Fibroblast of skin of right biceps (primary cell): Measurements from ENCODE around the gene GRIK5.

Experiments used
- DNase-seq: peaks from one replicate; pipeline ENCODE4 v3.0.0-alpha.2; 2013

The GRIK5 gene

DNA sequence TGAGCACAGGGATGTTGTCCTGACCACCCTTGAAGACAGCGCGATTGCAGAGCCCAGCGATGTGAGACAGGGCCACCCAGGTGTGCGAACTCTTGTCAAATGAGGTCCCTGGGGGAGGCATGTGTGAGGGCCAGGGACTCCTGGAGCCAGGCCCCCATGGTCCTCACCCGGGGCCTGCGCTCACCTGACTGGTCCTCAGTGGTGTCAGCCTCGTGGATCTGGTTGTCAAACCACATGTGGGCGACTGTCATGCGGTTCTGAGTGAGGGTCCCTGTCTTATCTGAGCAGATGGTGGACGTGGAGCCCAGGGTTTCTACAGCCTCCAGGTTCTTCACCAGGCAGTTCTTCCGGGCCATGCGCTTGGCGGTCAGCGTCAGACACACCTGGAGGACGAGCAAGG, 88.3 kb downstream of the GRIK5 start:
- no peak for DNase-seq

DNA sequence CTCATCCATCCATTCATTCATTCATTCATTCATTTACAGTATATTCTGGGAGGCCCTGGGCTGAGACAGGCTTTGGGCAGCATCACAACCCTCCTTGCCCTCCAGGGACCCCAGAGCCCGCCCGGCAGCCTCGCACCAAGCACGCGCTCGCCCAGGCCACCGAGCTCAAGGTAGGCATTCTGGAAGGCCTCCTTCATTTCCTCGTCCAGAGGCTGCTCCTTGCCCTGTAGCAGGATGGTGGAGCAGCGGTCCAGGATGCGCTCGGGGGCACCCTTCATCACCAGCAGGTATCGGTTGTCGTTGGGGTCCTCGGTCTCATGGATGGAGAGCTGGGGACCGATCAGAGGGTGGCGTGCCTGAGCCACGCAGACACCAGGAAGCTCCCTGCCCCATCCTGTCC, 91.5 kb downstream of the GRIK5 start:
- no peak for DNase-seq

DNA sequence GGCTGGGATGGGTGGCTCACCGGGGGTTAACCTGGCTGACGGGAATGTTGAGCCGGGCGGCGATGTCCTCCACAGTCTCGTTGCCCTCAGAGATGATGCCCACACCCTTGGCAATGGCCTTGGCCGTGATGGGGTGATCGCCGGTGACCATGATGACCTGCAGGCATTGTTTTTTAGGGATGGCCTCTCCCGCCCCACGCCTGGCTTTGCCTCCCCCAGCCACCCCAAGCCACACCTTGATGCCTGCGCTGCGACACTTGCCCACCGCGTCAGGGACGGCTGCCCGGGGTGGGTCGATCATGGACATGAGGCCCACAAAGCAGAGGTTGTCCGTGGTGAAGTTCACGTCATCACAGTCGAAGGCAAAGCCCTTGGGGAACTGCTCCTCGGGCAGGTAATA, 92.1 kb downstream of the GRIK5 start:
- no peak for DNase-seq

DNA sequence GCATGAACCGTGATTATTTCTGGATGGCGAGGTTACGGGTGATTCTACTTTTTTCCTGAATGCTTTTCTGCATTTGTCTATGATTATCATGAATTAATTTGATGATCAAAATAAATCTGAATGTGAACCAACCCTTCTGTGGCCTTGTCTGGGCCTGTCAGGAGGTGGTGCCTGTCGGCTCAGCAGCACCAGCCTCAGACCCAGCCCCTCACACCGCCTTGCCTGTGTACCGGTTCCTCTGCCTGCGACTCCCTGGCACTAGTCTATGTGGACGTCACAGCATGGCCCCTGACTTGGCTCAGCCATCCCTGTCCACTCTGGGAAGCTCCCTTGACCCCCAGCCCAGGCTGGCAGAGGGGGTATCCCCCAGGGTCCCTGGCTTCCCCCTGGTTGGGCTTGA, 95.4 kb downstream of the GRIK5 start:
- no peak for DNase-seq

DNA sequence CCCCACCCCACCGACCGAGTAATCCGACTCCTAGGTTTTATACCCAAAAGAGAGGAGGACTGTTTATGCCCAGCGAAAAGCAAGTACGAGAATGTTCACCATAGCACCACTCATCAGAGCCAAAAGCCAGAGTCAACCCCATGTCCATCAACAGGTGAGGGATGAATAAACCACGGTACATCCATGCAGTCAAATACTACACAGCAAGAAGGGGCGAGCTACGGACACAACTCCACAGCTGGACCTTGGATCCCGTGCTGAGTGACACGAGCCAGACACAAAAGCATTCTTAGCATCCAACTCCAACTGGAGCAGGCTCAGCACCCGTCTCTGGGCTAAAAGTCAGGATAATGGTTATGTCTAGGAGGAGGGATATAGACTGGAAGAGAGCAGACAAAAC, 98.6 kb downstream of the GRIK5 start:
- DNase-seq: no peak

DNA sequence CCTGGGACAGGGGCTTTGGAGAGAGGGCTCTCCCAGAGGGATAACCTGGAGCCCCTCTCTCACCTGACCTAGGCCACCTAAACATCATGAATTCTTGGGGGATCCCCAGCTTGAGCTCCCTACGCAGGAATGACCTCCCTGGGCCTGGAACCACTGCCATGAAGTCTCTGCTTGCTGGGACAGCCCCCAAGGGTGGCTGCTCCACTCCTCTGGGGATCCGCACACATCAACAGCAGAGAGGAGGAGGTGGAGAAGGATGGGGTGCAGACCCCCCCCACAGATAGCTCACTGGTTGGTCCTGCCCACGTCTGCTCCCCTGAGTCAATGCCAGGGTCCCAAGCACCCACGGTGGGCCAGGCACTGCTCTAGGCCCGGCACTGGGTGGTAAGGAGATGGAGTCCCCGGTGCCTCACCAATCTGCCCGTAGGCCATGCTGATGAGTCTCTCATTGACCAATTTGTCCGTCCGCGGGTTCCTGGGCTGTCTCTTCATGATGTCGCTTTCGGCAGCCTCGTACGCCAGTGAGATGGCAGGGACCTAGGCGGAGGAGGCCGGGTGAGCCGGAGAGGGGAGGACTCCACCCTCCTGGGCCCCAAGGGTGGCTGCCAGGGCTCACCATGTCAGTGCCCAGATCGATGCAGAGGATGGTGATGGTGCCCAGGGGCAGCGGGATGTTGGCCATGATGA, 100.1 kb downstream of the GRIK5 start:
- no peak for DNase-seq

DNA sequence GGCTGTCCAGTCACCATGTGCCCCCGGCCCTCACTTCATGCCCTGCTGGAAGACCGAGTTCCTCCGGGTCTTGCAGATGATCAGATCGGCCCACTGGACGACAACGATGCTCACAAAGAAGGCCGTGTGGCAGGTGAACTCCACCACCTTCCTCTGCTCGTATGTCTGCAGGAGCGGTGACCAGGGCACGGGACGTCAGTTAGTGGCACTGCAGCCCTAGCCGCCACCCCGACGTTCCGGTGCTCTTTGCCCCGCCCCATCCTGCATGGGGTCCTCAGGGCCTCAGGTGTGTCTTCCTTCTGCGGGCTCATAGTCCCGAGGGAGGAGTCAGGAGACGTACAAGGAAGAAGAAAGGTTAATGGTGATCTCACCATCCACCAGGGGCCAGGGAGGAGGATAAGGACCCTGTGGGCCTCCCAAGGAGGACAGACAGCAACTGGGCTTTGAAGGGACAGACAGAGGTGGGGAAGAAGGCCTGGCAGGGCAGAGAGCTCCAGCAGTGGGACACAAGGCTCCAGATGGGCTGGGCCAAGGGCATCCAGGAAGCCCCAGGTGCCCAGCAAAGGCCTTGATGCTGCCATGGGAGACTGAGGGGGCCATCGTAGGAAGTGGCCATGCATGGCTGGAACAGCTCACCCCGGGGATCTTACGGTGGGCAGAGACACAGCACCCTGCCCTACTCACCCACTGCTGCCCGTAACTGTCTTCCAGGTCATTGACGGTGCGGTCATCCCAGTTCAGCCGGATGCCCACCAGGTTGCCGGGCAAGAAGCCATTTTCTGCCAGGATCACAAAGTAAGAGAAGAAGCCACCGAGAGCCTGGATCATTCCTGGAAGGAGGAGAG, 101.0 kb downstream of the GRIK5 start:
- DNase-seq: no peak

DNA sequence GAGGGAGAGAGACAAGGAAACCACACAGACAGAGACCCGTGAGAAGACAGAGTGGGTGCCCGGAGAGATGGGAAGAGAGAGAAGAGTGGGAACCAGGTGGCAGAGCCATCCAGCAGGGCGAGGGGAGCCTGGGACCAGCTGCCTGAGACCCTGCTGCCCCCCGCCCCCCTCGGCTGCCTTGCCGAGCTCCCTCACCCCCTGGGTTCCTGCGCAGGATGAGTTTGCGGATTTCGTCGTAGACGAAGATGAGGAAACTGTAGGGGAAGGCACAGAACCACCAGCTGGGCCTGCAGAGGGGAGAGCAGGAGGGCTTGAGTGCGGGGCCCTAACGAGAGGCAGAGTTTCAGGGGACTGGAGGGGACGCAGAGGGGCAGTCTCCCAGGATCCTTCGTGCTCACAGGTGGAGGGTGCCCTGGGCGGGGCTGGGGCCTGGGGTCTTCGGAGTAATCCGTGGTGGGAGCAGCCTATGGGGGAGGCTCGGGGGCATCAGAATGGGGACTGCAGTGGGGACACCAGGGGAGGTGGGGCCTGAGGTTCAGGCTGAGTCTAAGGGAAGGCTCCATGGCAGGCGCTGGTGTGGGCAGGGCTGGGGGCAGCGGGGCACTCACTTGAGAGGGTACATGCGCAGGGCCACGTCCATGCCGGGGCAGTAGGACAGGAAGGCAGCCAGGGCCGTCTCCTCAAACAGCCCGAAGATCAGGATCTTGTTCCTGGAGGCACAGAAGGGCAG, 102.8 kb downstream of the GRIK5 start:
- DNase-seq: no peak

DNA sequence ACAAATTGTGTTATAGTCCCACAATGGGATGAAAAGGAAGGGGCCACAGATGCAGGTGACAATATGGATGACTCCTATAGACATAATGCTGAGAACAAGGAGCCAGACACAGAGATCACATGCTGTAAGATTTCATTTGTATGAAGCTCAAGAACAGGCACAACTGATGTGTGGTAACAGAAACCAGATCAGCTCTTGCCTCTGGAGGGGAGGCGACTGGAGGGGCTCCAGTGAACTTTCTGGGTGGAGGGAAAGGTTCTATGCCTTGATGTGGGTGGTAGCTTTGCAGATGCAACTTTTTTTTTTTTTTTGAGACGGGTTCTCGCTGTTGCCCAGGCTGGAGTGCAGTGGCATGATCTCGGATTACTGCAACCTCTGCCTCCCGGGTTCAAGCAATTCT, 104.9 kb downstream of the GRIK5 start:
- DNase-seq: no peak

DNA sequence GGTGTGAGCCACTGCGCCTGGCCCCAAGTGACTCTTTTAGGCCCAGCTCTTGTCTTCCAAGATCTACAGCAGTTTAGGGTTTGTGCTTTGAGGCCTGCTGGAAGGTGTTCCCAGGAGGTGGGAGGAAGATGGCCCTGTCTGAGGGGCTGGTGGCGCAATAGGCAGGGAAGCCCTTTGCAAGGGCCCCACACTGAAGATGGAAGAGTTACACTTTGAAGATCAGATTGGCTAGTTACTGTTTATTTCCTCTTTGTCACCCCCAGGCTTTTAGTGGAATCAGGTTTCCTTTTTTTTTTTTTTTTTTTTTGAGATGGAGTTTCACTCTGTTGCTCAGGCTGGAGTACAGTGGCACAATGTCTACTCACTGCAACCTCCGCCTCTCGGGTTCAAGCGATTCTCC, 109.0 kb downstream of the GRIK5 start:
- DNase-seq: no peak

DNA sequence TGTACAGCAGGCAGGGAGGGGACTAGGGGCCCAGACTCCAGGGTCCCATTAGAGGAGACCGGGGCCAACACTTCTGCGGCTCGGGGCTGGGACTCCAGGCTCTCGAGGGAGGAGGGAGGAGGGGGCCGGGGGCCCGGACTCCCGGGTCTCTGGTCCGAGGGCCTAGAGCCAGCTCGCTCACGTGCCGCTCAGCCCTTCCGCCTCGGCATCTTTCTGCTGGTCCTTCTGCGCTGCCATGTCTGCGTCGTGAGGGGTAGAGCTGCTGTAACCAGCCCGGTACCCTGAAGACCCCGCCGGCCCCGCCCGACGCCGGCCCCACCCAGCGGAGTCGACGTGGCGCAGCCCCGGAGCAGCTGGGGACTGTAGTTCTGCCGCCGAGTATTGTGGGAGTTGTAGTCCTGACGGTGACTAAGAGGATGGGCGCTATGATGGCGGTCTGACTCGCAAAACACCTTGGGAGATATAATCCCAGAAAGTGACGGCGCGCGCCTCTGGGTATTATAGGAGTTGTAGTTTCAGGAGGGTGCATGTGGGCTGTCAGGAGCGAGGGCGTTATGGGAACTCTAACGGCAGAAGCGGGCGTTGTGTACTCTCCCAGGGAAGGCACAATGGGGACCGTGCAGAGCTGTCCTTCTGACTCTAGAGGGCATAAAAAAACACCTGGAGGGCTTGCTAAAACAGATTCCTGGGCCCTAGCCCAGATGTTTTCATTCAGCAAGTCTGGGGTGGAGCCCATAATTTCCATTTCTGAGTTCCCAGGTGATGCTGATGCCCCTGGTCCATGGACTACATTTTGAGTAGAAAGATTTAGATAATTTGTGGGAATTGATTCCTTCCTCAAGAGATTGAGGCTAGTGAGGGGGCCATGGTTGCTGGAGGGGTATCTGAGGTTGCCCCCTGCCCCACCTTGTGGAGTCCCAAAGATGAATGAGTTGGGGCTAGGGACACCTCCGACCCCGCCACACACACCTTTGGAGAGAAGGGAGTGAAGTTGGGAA, 110.7 kb downstream of the GRIK5 start, which contains the start of gene RABAC1:
Gene RABAC1, minus strand, starts transcription at position 266 of the 998 bp plus-strand sequence. Its CDS starts 29 bp downstream, at position 237.
- peak; percentile 93 for DNase-seq

DNA sequence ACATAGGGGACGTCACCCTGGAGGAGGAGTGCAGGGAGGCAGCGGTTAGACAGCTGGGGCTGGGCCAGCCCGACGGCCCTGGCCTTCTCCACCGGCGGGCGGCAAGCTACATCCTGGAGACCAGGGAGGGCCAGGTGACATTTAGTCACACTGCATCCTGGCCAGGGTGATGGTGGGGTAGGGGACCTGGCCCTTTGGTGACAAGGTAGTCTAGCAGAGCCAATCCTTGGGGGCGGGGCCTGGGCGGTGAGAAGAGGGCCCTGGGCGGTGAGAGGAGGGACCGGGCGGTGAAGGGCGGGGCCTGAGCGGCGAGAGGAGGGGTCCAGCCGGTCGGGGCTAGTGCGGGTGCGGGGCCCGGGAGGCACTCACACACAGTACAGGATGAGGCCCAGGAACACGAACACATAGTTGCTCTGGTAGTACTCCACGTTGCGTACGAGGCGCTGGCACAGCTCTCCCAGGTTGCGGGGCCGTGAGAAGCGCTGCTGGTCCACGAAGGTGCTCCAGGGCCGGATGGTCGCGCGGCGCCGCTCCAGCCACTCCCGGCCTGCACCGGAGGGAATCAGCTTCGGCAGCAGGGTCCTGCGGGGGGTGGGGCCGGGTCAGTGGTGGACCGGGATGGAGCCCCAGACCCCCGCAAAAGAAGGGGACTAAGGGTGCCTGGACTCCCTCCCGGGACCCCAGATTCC, 111.5 kb downstream of the GRIK5 start:
- DNase-seq: peak; percentile 80

DNA sequence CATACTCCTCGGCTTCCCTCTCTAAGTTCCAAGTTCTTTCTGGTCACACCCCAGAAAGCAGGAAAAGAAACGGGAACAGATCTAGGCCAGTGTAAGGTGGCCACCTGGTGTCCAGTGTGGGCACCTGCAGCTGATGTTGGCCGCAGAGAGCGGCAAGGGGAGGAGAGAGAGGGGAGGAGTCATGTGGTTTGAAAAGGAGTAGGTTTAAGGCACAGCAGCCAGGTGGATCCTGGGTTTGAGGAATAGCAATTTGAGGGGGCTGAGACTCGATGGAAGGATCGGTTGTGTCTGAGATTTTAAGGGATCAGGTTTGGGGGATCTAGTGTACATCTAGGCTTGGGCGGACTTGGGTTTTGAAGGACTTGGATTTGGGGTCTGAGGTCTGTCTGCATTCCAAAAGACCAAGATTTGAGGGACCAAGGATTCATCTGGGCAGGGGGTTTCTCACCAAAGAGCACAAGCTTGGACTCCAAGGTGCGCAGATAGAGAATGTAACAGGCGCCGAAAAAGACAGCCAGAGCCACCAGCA, 112.1 kb downstream of the GRIK5 start:
- DNase-seq: peak; percentile 81

DNA sequence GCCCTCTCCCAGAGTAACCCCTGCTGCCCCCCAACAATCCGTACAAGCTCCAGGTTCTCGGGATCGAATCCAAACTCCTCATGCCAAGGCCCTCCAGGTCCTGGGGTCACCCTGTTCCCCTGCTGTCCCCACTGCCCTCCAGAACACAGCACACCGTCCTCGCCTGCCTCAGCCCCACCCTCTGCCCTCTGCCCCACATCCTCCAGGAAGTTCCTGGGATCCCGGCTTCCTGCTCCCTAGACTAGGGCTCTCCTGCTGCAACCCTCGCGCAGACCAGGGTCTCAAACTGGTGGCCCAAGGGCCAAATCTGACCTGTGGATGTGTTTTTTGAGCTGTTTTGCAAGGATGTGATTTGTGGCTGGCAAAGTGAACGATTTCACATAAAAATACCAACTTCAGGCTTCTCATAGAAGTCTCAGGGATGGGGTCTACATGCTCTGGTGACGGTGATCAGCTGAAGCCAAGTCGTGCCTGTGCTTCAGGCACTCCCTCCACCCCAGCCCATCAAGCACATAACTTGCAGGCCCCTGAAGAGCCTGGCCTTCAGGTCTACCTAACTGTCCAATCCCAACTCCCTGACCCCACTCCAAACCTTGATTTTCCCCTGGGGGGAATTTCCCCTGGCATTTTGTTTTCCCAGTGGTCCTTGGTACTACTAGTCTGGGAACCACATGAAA, 112.7 kb downstream of the GRIK5 start:
- DNase-seq: no peak

DNA sequence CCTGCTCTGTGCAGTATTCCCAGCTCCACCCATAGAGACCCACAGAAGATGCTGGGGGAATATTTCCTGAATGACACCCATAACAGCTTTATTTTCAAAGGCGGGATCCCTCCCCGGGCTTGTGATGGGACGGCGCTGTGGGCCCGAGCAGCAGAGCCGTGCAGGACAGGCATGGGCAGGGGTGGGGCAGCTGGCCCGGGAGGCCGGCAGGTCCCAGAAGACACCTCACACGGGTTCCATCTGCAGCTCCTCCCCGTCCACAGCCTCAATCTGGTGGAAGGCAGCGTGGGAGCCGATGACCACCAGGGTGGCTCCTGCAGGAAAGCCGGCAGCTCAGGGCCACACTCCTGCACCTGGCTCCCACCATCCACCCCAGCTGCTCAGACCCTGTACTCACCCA, 113.4 kb downstream of the GRIK5 start:
- DNase-seq: no peak

DNA sequence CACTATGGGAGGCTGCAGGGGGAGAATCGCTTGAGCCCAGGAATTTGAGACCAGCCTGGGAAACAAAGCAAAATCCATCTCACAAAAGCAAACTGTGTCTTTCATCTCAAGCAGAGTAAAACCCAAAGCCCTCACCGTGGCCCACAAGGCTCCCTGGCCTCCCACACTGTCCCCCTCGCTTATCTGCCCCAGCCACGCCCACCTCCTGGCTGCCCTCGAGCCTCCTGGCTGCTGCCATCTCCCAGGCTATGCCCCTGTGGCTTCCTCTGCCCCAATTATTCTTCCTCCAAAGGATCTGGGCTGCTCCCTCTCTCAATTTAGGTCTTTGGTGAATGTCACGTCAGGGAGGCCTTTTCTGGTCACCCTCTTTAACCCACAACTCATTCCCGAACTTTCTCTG, 114.5 kb downstream of the GRIK5 start:
- DNase-seq: no peak

DNA sequence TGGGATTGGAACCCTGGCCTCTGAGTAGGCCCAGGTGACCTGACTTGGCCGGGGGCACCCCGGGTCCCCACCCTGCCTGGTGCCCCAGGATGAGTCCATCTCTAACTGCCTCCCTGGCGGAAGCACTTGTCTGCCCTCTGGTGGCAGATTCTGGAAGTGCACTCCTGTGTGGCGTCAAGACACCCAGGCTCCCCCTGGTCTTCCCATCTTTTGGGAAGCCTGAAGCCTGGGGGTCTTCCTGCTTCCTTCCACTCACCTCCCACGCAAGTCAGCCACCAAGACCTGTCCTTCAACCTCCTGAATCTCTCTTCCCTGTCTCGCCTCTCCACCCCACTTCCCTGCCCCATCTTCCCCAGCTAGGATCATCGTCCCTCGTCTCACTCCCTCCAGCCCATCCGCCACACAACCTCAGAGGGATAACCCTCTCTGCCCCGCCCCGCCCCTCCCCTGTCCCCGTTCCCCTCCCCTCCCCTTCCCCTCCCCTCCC, 118.3 kb downstream of the GRIK5 start:
- DNase-seq: peak; percentile 68
